ENCODE measurements around the gene BHLHE41.

Gene BHLHE41

GRCh38 chr12:26156201-26156871, 31.5 kb upstream of the BHLHE41 start:
- Histone ChIP-seq H3K27me3 (ENCODE audit: insufficient read depth, low read length, poor library complexity, severe bottlenecking) (no peaks in the 10 kb centered on the region), H3K9me2 (replicated peaks; ENCODE audit: low read depth, low read length) (no peaks in the 10 kb centered on the region), H3K4me1 (ENCODE audit: insufficient read depth, low read length, poor library complexity, severe bottlenecking) (no peaks in the 10 kb centered on the region), H3K4me3 (ENCODE audit: low read length, poor library complexity, severe bottlenecking) (no peak overlapping the region), H3K79me2 (ENCODE audit: insufficient read depth, low read length) (no peaks in the 10 kb centered on the region), H3K9ac (ENCODE audit: low read depth, low read length, poor library complexity, severe bottlenecking) (no peak overlapping the region), H4K20me1 (ENCODE audit: insufficient read depth, low read length, poor library complexity, severe bottlenecking) (no peaks in the 10 kb centered on the region), H3K4me2 (ENCODE audit: low read depth, low read length, poor library complexity, severe bottlenecking) (no peak overlapping the region), H3F3A (ENCODE audit: low read depth) (no peaks in the 10 kb centered on the region), H3K9me3 (ENCODE audit: insufficient read depth, low read depth, low read length) (no peaks in the 10 kb centered on the region), H2AFZ (ENCODE audit: low read length) (peak overlapping the region; percentile 49), H3K36me3 (ENCODE audit: insufficient read depth, low read length) (no peaks in the 10 kb centered on the region)
- no peak for TF ChIP-seq EZH2phosphoT487 (IDR thresholded peaks at IDR 0.05; ENCODE audit: borderline replicate concordance)
- TF ChIP-seq CTCF (conservative IDR thresholded peaks at IDR 0.05; ENCODE audit: low read length): no peak

GRCh38 chr12:26153421-26154154, 28.8 kb upstream of the BHLHE41 start:
- H3K4me1 ChIP-seq (ENCODE audit: insufficient read depth, low read length, poor library complexity, severe bottlenecking): peaks cover 13% of the 10 kb centered on the region
- no peaks in the 10 kb centered on the region for H3K36me3 ChIP-seq (ENCODE audit: insufficient read depth, low read length)
- H3K79me2 ChIP-seq (ENCODE audit: insufficient read depth, low read length): no peaks in the 10 kb centered on the region
- H3K9me3 ChIP-seq (ENCODE audit: insufficient read depth, low read depth, low read length): no peaks in the 10 kb centered on the region
- no peak overlapping the region for H2AFZ ChIP-seq (ENCODE audit: low read length)
- H3K4me2 ChIP-seq (ENCODE audit: low read depth, low read length, poor library complexity, severe bottlenecking): no peak overlapping the region
- no peak overlapping the region for H3K4me3 ChIP-seq (ENCODE audit: low read length, poor library complexity, severe bottlenecking)
- H3F3A ChIP-seq (ENCODE audit: low read depth): no peaks in the 10 kb centered on the region
- no peak for TF ChIP-seq EZH2phosphoT487 (IDR thresholded peaks at IDR 0.05; ENCODE audit: borderline replicate concordance)
- no peak for TF ChIP-seq CTCF (conservative IDR thresholded peaks at IDR 0.05; ENCODE audit: low read length)
- no peaks in the 10 kb centered on the region for H3K27me3 ChIP-seq (ENCODE audit: insufficient read depth, low read length, poor library complexity, severe bottlenecking)
- H3K9ac ChIP-seq (ENCODE audit: low read depth, low read length, poor library complexity, severe bottlenecking): no peak overlapping the region
- no peaks in the 10 kb centered on the region for H3K9me2 ChIP-seq (replicated peaks; ENCODE audit: low read depth, low read length)
- H4K20me1 ChIP-seq (ENCODE audit: insufficient read depth, low read length, poor library complexity, severe bottlenecking): no peaks in the 10 kb centered on the region

GRCh38 chr12:26152507-26153102, 27.8 kb upstream of the BHLHE41 start:
- TF ChIP-seq CTCF (conservative IDR thresholded peaks at IDR 0.05; ENCODE audit: low read length) (no peak), EZH2phosphoT487 (IDR thresholded peaks at IDR 0.05; ENCODE audit: borderline replicate concordance) (no peak)
- Histone ChIP-seq H2AFZ (ENCODE audit: low read length) (peak overlapping the region; percentile 10; the same call in 1 of the 2 replicates), H3F3A (ENCODE audit: low read depth) (no peaks in the 10 kb centered on the region), H3K9ac (ENCODE audit: low read depth, low read length, poor library complexity, severe bottlenecking) (no peak overlapping the region), H3K4me2 (ENCODE audit: low read depth, low read length, poor library complexity, severe bottlenecking) (no peak overlapping the region), H3K27me3 (ENCODE audit: insufficient read depth, low read length, poor library complexity, severe bottlenecking) (no peaks in the 10 kb centered on the region), H3K36me3 (ENCODE audit: insufficient read depth, low read length) (no peaks in the 10 kb centered on the region), H3K9me2 (replicated peaks; ENCODE audit: low read depth, low read length) (no peaks in the 10 kb centered on the region), H3K4me3 (ENCODE audit: low read length, poor library complexity, severe bottlenecking) (no peak overlapping the region), H3K79me2 (ENCODE audit: insufficient read depth, low read length) (no peaks in the 10 kb centered on the region), H4K20me1 (ENCODE audit: insufficient read depth, low read length, poor library complexity, severe bottlenecking) (no peaks in the 10 kb centered on the region), H3K9me3 (ENCODE audit: insufficient read depth, low read depth, low read length) (no peaks in the 10 kb centered on the region), H3K4me1 (ENCODE audit: insufficient read depth, low read length, poor library complexity, severe bottlenecking) (peaks cover 13% of the 10 kb centered on the region)

All from Loucy (cell line).